NT2/D1 (cell line): ENCODE data around the gene MDM1.

Experiments
- SUZ12 ChIP-seq: IDR thresholded peaks from 2 replicates; pipeline ENCODE4 v1.6.1; 2011; ENCODE audit not compliant: insufficient read length, insufficient read depth; ENCODE audit errors: extremely low read depth
- YY1 ChIP-seq: IDR thresholded peaks from 2 replicates; pipeline ENCODE4 v1.6.1; 2011; ENCODE audit not compliant: insufficient read length, insufficient read depth

DNA sequence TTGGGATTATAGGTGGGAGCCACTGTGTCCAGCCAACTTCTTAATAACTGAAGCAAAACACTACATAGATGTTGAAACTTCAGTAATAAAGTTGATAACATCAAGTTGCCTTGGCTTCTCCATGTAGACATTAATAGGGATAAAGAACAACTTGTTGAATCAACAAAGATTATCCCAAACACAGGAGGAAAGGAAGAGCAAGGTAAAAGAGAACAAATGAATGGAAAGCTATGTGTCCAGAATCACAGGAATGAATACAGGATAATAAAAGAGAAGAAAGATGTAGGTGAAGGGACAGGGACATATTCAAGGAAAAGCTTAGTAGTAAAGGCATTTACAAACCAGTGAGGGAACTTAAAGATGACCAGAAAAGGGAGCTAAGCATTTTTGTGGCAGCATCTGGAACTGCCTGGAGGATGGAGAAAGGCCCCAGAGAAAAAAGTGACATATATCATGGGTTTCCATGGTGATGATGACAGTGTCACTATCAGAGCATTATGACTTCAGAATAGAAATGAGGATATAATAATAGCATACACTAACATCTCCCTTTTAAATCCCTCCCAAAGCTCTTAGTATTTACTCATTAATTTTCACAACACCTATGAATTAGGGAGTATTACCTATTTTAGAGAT lies 24.0 kb upstream of the MDM1 start:
- no peak for TF ChIP-seq YY1
- TF ChIP-seq SUZ12: no peak
